ENCODE measurements around the gene NAA80. TPM values are rescaled to one million over a fixed set of nuclear protein-coding genes. Genes with fewer than 3 reads are reported as not detected.
A peak's percentile ranks its signal among the peaks of the same experiment; 100 is the strongest.

Gene NAA80
- total and polyA plus RNA-seq, 2 of the 13 experiments (the other 11 are each of a cell fraction or from before 2014, with no cell fraction given): 3.4 to 8.7 TPM

GRCh38 chr3:50298836-50299637, at the start of gene NAA80, which contains the start of gene HYAL3 (continued):
- TF ChIP-seq ZKSCAN1 (IDR thresholded peaks at IDR 0.05; ENCODE audit: low read length): no peak
- TF ChIP-seq POLR2AphosphoS5 (IDR thresholded peaks at IDR 0.05; ENCODE audit: low read depth, low read length): peak; percentile 80
- peak; percentile 67; the same call in 1 of the 2 replicates for TF ChIP-seq GFI1 (CRISPR knock-in tag; IDR thresholded peaks at IDR 0.05; ENCODE audit: borderline replicate concordance)
- no peak for TF ChIP-seq ZBTB4 (CRISPR knock-in tag; IDR thresholded peaks at IDR 0.05; ENCODE audit: borderline replicate concordance)
- TF ChIP-seq NKX3-1 (CRISPR knock-in tag; IDR thresholded peaks at IDR 0.05): peak; percentile 53; the same call in 1 of the 2 replicates
- TF ChIP-seq ZFP37 (CRISPR knock-in tag; IDR thresholded peaks at IDR 0.05; ENCODE audit: borderline replicate concordance): peak; percentile 23; the same call in 1 of the 2 replicates
- TF ChIP-seq ZNF713 (CRISPR knock-in tag; IDR thresholded peaks at IDR 0.05): no peak
- no peak; the same call in 1 of the 2 replicates for TF ChIP-seq ZNF33B (CRISPR knock-in tag; IDR thresholded peaks at IDR 0.05)
- TF ChIP-seq ZNF350 (CRISPR knock-in tag; IDR thresholded peaks at IDR 0.05; ENCODE audit: borderline replicate concordance, low read depth): peak; percentile 37; the same call in 1 of the 2 replicates
- TF ChIP-seq KMT2B (CRISPR knock-in tag; IDR thresholded peaks at IDR 0.05): peak; percentile 65; the same call in 1 of the 2 replicates
- no peak; the same call in 1 of the 2 replicates for TF ChIP-seq ZMYM4 (CRISPR knock-in tag; IDR thresholded peaks at IDR 0.05)
- peak; percentile 92 for TF ChIP-seq NRL (CRISPR knock-in tag; IDR thresholded peaks at IDR 0.05; ENCODE audit: borderline replicate concordance)
- TF ChIP-seq ZNF572 (CRISPR knock-in tag; IDR thresholded peaks at IDR 0.05): no peak
- TF ChIP-seq NFIB (CRISPR knock-in tag; IDR thresholded peaks at IDR 0.05; ENCODE audit: borderline replicate concordance): no peak
- no peak for TF ChIP-seq ZSCAN29 (CRISPR knock-in tag; conservative IDR thresholded peaks at IDR 0.05)
- 0 out of 2 replicates have a peak, but pooled peaks have one; percentile 38 for TF ChIP-seq ZNF770 (CRISPR knock-in tag; IDR thresholded peaks at IDR 0.05)
- TF ChIP-seq ZNF704 (CRISPR knock-in tag; IDR thresholded peaks at IDR 0.05; ENCODE audit: borderline replicate concordance): no peak
- no peak for TF ChIP-seq ZNF737 (CRISPR knock-in tag; IDR thresholded peaks at IDR 0.05; ENCODE audit: borderline replicate concordance)
- no peak for TF ChIP-seq ZNF121 (CRISPR knock-in tag; IDR thresholded peaks at IDR 0.05)
- TF ChIP-seq ZNF235 (CRISPR knock-in tag; IDR thresholded peaks at IDR 0.05; ENCODE audit: borderline replicate concordance): no peak; the same call in 1 of the 2 replicates
- peak; percentile 31; the same call in 1 of the 2 replicates for TF ChIP-seq BCL6 (CRISPR knock-in tag; IDR thresholded peaks at IDR 0.05)
- TF ChIP-seq MXD4 (CRISPR knock-in tag; IDR thresholded peaks at IDR 0.05): peak; percentile 43; the same call in 1 of the 2 replicates
